GM18858 (cell line): ENCODE results near the gene AGRN.
"Not testable (repeated sequence)": the region's sequence is repeated elsewhere in the genome, so short reads cannot be mapped to it uniquely, and the experiment has no call there.

Source experiments
- ATAC-seq: cut with Tn5 transposase; IDR thresholded peaks from one replicate; pipeline ENCODE4 v1.9.1; 2021; ENCODE audit not compliant: unreplicated experiment

The AGRN gene

DNA sequence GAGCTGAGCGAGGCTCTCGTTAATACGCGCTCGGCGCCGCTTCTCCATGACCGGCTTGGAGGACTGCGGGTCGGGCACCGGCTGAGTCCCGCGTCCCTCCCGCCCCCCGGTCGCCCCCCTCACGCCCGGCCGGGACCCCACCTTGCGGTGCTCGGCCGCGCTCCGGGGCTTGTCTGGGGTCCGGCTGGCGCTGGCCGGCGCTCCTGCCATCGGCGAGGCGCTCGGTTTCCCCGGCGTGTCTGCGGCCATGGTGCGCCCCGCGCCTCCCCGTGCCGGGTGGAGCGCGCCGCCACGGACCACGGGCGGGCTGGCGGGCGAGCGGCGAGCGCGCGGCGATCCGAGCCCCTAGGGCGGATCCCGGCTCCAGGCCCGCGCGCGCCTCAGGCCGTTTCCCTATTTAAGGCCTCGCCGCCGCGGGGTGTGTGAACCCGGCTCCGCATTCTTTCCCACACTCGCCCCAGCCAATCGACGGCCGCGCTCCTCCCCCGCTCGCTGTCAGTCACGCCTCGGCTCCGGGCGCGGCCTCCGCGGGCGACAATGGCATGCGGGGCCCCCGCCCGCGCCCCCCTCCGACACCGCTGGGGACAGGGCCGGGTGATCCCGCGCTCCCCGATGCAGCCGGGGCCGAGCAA lies 20.1 kb upstream of the AGRN start, which contains the start of gene HES4:
Gene HES4, minus strand, starts transcription at position 373 of the 632 bp plus-strand sequence. Its CDS starts 124 bp downstream, at position 249.
- no peak for ATAC-seq

DNA sequence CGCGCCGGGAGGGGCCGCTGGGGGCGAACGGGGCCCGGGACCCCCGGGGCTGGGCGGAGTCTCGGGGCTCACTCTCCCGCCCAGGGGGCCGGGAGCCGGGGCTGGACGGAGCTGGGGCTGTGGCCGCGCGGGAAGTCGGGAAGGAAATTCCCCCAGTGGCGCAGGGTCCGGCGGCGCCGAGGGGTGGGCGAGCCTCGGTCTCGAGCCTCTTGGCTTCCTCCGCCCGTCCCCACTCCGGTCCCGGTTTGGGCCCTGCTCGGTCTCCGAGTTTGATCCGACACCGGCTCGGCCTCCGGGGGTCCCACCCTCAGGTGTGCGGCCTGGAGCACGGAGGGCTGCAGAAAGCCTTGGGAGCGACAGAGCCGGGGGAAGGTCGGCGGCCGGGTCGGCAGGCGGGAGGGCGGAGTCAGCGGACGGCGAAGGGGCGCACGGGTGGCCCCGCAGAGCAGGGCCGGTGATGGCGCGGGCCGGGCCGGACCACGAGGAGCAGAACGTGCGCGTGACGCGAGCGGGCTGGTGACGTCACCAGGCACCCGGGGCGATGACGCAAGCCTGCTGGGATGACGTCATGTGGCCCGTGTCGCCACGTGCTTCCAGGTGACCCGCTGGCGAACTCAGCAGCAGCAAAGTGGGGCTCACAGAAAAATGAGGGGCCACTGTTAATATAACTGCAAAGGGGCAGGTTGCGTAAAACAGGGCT lies 19.4 kb upstream of the AGRN start:
- no peak for ATAC-seq

DNA sequence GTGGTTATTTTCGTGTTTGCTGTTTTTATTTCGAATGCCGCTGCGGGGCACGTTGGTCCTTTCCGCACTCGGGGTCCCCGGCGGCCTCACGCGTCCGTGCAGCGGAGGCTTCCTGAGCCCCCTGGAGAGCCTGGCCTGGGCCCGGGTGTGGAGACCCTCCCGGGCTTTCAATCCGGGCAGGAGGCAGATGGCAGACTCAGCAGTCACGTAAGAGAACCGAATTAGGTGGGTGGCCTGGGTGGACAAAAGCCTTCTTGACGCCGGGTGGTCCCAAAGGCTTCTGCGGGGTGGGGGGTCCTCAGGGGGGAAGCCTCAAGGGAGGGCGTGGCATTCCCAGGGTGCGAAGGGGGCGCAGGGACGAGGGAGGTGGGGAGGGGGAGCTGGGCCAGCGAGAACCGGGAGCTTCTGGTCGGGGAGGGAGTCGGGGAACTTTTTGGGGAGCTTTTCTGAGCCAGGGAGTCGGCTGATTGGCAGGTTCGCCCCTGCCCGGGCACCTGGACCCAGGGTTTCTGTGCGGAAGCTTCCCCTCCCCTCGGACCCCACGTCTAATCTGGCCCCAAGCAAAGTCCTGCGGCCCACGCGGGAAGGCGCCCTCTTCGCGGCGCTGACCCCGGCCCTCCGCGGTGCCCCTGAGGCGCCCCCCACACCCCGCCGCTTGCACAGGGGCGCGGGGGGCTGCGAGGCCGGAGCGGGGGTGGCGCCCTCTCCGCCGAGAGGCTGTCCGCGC lies 18.7 kb upstream of the AGRN start:
- no peak for ATAC-seq

DNA sequence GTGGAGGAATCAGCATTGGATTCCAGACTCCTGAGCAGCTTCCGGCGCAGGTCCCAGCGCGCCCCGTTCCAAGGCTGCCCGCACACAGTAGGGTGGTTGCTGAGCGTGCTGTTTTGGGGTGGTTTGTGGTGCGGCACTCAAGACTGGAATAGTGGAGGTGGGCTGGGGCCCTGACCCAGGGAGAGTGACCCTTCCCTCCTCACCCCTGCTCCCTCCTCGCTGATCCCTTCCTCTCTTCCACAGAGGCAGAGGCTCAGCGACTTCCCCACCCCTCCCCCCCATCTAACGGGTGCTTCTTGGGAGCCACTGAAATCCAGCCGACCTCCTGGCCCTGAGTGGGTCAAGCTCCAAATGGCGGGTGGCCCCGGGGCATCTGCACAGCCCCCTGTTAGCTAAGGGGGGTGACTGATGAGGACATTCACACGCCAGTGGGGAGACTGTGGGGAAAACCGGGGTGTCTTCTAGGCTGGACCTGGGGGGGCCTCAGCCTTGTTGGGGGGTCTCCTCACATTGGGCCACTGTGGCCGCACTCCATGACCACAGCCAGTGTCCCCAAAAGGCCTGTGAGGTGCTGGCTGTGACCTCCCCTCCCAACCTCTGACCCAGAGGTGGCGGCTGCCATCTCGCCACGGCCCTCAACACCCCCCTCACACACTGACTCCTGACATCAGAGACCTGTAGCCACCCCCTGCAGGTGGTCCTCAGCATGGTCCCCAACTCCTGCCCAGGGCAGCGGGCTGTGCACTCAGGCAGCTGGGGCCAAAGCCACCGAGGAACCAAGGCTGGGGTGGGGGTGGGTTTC lies 16.1 kb upstream of the AGRN start:
- no peak for ATAC-seq

DNA sequence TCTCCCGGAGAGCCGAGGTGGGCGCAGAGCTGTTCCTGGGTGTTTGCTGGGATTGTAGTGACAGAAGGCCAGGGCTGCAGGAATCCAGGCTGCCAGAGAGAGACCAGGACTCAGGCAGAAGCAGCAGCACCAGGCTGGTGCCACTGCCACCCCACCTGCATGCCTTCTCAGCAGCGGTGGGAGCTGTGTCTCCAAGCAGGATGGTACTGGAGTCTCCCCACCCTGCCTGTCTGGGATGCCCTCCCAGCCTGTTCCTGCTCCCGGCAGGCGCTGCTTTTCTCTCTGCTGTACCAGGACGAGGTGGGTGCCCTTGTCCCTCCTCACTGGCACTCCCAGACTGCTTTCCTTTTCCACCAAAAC lies 15.5 kb upstream of the AGRN start:
- ATAC-seq = no peak

DNA sequence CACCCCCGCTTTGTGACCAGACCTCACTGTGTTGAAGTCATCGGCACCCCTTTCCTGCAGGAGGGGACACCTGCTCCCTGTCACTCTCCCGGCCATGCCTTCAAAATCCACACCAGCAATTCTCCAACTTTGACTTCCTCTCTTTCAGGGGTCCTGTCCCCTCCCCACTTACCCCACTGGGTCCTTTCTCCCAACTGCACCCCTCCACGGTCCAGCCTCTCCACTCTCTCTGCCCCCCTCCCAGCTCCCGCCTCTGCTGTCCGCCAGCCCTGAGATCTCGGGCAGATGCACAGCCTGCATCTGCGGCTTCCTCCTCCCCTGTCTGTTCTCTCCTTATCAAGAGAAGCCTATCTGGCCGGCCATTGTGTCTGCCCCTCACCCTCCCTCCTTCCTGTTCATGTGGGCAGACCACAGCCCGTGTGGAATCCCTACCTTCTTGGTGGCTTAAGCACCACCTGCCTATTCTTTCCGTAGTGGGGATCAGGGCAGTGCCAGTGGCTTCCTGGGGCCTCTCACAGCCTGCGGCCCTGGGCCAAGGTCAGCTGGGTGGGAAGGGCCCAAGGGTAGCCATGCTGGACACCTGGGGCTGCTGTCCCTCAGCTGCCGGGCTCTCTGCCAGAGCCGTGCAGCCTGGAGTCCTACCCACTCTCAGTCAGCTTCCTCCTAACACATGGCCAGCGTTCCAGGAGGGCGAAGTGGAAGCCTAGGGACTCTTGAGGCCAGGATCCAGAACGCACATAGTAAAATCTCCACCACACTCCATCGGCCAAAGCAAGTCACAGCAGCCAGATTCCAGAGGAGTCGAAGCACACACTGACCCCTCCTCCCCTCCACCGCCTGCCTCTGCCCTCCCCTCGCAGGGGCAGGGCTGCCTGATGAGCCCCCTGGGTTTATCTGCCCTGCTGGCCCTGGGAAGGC lies 14.9 kb upstream of the AGRN start:
- ATAC-seq = no peak

DNA sequence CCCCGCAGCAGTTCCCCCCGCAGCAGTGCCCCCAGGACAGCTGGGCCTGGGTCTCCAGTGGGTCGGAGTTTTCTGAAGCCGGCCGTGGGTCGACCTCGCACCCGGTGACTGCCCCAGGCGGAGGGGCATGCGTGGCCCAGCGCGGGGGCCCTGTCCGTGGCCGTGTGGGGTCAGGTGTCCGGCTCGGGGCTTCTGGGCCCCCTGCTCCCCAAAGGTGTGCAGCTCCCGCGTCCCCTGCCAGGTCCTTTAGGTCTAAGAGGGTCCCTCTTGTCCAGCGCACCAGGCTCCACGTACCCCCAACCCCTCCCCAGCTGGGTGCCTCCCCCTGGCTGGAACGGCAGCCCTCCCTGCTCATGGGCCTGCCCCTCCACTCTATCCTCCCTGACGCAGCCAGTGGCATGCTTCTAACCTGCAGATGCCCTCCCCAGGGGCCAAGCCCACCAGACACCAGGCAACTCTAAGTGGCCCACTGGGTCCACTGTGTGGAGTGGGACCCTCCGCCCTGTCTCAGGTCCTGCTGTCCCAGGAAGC lies 14.1 kb upstream of the AGRN start:
- ATAC-seq = no peak

DNA sequence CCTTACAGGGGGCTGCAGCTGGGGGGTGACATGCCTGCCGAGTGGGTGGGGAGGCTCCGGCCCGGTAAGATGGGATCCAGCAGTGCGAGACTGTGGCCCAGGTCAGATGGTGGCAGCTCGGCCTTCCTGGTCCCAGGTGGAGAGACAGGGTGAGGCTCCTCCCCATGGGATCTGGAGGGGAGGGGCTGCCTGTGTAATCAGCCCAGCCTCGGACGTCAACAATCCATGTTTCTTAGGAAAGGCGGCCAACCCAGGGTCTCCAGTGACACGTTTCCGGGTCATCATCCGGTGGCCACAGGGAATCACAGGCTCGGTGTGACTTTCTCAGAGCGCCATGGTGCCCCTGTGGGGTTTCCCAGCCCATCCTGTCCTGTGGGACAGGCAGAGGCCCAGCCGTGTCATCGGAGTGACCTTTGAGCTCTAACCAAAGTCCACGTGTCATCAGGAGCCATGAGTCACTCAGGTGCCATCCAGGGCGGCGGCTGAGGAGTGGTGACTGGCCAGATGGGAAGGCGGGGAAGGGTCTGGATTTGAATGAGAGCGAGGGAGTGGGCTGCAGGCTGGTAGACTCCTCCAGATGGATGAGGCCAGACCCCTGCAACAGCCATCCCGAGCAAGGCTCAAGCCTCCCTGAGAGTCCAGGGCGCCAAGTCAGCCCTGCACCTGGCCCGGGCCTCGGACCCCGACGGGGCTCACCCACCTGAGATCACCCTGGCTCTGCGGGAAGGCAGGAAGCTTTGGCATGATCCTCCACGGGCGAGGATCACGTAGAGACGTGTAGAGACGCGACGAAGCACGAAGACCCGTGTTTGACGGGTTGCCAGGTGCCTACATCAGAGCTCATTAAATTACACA lies 13.4 kb upstream of the AGRN start:
- no peak for ATAC-seq

DNA sequence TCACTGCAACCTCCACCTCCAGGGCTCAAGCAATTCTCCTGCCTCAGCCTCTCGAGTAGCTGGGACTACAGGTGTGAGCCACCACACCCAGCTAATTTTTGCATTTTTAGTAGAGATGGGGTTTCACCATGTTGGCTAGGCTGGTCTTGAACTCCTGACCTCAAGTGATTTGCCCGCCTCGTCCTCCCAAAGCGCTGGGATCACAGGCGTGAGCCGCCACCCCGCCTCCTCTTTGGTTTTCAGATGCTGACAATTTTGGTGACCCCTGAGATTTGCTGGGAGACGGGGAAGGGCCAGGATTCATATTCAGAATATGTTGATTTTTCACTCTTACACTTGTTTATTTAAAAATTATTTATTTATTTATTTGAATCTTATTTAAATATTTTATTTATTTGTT lies 9.8 kb upstream of the AGRN start:
- not testable (repeated sequence) for ATAC-seq

DNA sequence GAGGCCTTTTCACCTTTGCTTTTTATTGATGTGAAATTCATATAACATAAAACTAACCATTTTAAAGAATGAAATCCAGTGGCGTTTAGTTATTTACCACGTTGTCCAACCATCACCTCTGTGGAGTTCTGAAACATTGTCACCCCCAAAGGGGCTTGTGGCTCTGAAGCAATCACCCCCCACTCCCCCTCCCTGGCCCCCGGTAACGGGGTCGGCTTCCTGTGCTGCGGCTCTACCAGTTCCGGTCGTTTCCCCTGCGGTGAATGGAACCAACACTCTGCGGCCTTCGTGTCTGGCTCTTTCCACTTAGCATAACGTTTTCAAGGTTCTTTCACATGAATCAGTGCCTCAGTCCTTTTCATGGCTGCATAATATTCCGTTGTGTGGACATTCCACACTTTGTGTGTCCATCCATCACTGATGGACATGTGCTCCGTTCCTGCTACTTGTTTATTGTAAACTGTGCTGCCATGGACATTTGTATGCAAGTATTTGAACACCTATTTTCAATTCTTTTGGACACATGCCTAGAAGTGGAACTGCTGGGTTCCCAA lies 8.4 kb upstream of the AGRN start:
- ATAC-seq = no peak

DNA sequence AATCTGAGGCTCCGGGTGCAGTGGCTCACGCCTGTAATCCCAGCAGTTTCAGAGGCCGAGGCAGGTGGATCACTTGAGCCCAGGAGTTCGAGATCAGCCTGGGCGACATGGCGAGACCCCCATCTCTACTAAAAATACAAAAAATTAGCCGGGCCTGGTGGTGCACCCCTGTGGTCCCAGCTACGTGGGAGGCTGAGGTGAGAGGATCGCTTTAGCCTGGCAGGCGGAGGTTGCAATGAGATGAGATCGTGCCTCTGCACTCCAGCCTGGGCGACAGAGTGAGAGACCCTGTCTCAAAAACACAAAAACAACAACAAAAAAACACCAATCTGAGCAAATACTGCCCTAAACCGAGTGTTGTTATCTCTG lies 7.2 kb upstream of the AGRN start:
- ATAC-seq = not testable (repeated sequence)

DNA sequence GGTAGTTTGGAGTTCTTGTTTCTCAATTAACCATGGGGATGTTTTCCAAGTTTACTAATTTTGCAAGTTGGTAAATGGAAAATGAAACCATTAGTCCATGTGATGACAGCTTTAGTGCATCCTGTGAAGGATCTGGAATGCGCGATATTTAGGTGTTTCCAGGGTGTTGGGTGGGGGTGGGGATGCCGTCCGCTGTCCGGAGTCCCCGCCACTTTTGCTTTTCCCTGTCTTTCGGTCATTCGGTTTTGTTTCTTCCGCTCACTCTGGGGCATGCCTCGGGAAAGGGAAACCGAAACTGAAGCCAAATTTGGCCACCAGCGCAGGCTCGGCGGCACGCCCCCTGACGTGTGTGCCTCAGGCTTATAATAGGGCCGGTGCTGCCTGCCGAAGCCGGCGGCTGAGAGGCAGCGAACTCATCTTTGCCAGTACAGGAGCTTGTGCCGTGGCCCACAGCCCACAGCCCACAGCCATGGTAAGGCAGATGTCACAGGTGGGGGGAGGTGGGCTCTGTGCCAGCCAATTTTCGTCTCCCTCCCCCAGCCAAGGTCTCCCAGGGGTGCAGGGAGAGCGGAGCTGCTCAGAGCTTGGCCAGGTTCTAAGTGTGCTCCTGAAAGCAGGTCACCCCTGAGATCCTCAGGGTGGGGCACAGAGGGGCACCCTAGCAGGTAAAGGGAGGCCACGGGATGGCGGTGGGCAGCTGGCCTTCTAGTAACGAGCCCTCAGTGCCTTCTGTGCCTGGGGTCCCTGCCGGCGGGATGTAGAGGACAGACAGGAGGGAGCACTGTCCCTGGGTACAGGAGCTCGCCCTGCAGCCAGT lies 6.6 kb upstream of the AGRN start, which contains the start of gene ISG15:
Gene ISG15, plus strand, starts transcription at position 393 of the 817 bp plus-strand sequence. Its CDS starts 77 bp downstream, at position 470.
- no peak for ATAC-seq

DNA sequence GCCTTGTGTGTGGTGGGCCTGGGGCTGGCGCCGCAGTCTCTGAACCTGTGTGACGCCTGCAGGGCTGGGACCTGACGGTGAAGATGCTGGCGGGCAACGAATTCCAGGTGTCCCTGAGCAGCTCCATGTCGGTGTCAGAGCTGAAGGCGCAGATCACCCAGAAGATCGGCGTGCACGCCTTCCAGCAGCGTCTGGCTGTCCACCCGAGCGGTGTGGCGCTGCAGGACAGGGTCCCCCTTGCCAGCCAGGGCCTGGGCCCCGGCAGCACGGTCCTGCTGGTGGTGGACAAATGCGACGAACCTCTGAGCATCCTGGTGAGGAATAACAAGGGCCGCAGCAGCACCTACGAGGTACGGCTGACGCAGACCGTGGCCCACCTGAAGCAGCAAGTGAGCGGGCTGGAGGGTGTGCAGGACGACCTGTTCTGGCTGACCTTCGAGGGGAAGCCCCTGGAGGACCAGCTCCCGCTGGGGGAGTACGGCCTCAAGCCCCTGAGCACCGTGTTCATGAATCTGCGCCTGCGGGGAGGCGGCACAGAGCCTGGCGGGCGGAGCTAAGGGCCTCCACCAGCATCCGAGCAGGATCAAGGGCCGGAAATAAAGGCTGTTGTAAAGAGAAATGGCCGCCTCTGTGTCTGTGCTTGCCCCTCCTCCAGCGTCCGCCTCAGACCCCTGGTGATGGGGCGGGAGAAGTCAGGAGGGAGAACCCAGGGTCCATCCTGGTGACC lies 5.8 kb upstream of the AGRN start:
- no peak for ATAC-seq

DNA sequence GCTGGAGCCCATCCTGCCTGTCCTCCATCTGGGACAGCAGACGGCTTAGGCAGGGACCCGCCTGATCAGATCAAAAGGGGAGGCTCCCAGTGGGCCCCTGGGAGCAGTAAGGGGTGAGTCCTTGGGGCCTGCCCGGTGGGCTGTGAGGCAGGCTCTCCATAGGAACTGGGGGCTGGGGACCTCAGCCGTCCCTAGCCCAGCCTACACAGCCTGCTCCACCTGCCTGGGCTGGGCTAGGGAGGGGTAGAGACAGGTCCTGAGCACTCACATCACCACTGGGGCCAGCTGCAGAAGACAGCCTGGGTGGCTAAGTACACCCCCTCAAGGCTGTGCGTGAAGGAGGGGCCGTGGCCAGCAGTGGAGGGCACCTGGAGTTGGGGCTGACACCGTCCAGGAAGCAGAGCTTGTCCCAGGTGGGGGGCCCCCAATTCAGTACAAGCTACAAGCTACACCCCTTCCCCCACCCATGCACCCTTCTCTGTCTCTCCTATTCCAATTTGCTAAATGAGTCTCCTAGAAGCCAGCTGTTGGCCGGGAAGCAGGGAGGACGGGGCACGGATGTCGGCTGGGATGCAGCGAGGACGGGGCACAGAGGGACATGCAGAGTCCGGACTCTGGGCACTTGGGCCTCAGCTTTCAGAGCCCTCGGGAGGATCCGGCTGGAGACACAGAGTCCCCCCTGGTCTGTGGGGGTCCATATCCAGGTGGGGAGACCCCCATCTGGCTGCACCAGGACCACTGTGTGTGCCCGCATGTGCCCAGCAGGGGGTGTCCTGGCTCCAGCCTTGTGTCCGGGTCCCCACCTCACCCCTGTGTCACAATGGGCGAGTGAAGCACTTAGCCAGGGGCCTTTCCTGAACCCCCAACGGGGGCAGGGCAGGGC lies 4.9 kb upstream of the AGRN start:
- ATAC-seq = no peak

DNA sequence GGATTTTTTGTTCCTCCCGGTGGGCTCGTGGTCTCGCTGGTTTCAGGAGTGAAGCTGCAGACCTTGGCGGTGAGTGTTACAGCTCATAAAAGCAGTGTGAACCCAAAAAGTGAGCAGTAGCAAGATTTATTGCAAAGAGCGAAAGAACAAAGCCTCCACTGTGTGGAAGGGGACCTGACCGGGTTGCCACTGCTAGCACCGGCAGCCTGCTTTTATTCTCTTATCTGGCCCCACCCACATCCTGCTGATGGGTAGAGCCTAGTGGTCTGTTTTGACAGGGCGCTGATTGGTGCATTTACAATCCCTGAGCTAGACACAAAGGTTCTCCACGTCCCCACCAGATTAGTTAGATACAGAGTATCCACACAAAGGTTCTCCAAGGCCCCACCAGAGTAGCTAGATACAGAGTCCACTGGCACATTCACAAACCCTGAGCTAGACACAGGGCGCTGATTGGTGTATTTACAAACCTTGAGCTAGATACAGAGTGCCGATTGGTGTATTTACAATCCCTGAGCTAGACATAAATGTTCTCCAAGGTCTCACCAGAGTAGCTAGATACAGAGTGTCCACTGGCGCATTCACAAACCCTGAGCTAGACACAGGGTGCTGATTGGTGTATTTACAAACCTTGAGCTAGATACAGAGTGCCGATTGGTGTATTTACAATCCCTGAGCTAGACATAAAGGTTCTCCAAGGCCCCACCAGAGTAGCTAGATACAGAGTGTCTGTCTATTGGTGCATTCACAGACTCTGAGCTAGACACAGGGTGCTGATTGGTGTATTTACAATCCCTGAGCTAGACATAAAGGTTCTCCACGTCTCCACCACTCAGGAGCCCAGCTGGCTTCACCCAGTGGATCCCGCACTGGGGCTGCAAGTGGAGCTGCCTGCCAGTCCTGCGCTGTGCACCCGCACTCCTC lies 2.3 kb upstream of the AGRN start:
- not testable (repeated sequence) for ATAC-seq
